ENCODE results near the gene RAD51B.
"Not testable (repeated sequence)": the region's sequence is repeated elsewhere in the genome, so short reads cannot be mapped to it uniquely, and the experiment has no call there.

The RAD51B gene

DNA sequence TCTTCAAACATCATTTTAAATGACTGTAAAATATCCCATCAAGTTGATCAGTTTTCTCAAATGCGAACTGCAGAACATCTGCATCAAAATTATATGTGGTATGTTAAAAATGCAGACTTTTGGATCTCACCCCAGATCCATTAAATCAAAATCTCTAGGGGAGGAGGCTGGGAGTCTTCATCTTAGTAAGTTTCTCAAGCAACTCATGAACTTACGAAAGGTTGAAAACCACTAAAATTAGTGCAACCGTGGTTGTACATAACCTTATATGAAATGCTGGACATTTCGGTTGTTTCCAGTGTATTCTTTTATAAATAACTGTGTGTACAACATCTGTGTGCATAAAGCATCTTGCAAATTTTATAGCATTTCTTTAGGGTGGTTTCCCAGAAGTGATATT lies 934.1 kb downstream of the RAD51B start:
- no peak for DNase-seq (ENCODE audit: low read depth)

DNA sequence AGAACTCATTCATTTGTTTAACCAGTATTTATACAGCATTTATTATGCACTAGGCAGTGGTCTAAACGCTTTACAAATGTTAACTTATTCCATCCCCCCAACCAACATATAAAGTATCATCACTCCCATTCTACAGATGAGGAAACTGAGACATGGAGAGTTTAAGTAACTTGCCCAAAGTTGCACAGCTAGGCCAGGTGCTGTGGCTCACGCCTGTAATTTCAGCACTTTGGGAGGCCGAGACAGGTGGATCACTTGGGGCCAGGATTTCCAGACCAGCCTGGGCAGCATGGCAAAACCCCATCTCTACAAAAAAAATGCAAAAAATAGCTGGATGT lies 935.4 kb downstream of the RAD51B start:
- no peak for DNase-seq (ENCODE audit: low read depth)

DNA sequence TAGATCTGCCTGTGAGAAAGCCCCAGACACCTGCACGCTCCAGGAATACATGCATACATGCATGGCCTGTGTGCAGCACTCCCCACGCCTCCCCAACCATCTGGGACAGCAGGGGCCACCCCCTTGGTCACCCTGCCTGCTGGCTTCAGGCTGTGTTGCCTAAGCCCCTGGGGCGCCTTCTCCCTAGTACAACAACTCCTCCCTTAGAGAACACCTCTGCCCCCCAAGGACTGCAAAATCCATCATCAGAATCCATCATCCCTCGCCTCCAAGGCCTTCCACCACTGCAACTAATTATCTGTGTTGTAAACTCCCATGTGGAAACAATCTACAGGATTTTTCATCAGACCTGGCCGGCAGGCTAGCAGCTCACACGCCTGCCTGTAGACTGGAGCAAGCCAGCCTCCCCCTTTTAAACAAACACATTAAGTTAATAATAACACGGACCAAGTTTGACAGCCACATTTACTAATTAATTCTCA lies 936.5 kb downstream of the RAD51B start:
- no peak for DNase-seq (ENCODE audit: low read depth)

DNA sequence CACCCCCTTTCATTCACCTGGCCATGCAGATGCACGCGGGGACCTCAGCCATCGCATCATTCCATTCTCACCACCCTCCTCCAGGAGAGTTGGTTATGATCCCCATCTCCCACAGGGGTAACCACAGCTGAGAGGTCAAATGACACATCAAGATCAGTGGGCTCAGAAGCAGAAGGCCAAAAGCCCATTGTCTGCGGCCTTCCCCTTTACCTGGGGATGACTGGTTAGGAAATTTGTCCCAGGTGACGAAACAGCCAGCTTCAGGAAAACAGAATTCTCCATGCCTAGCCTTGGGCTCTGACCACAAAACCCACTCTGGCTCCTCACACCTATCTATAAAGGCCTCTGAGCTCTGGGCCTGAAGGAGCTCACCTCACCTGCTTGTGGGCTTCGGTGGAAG lies 937.2 kb downstream of the RAD51B start:
- no peak for DNase-seq (ENCODE audit: low read depth)

- DNase-seq (ENCODE audit: low read depth), result no peak
Measured at GRCh38 chr14:68757618-68758081, 938.1 kb downstream of the RAD51B start.

- DNase-seq (ENCODE audit: low read depth), result no peak
Measured at GRCh38 chr14:68758301-68758700, 938.7 kb downstream of the RAD51B start.

DNA sequence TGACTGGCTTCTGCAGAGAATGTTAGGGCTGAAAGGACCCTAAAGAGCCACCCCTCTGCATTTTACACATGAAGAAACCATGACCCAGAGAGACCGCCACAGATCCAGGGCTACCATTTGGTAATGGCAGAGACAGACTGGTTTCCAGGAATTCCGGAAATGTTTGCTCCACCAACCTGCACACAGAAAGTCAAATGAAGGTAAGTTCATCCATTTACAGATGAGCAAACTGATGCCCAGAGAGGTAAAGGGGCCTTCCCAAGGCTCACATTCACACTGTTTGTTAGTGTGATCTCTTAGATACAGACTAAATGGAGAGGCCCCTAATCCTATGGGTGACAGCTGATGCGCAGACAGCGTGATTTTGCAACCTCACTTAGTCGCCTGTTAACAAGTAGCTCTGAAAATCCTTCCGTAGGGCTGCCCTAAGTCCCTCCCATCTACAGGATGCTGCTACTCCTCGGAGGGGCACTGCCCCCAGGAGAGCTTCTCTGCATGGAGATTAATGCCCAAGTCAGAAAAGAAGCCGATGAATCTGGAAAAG lies 939.5 kb downstream of the RAD51B start:
- no peak for DNase-seq (ENCODE audit: low read depth)

DNA sequence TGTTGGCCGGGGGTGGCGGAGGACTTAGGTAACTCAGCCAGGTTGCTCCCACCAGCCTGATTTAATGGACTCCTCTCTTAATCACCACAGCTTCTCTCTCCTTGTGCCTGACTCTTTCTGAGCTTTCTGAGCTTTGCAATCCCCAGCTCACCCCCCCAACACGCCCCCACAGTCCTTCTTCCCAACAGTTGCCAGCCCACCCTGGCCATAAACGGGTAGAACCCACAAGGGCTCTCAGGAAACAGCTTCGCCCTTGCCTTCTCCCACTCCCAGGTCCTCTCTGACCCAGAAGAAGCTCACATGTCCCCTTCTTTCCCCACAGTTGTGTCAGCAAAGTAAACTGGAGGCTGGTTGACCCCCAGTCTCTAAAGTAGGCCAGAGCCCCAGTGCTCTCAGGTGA lies 940.4 kb downstream of the RAD51B start:
- no peak for DNase-seq (ENCODE audit: low read depth)

DNA sequence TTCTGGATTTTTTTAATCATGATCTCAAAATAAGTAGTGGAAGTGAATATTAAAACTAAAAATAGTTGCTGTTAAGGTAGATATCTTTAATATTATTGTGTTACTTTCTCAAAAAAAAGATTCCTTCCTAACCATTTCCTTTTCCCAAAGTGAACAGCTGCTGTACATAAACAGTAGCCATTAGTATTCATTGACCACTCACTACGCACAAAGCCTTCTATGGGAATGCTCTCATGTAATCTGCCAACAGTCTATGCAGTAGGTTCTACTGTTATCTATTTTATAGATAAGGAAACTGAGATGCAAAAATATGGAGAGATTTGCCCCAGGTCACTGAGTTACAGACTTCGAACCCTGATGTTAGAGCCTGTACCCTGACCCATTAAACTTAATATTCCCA lies 941.2 kb downstream of the RAD51B start:
- no peak for DNase-seq (ENCODE audit: low read depth)

GRCh38 chr14:68761391-68761790 lies 941.8 kb downstream of the RAD51B start:
- no peak for DNase-seq (ENCODE audit: low read depth)

GRCh38 chr14:68762953-68763764 lies 943.6 kb downstream of the RAD51B start:
- no peak for DNase-seq (ENCODE audit: low read depth)

DNA sequence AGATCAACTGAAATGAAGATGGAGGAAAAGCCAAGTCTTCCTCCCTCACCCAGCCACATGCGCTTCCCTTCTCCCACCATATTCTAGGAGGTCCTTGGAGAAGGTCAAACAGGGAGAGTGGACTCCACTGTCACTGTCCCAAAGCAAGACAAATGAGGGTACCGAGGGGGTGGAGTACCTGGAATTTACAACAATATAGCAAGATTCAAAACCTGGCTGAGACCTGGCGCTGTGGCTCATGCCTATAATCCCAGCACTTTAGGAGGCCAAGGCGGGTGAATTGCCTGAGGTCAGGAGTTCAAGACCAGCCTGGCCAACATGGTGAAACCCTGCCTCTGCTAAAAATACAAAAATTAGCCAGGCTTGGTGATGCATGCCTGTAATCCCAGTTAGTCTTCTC lies 944.3 kb downstream of the RAD51B start:
- not testable (repeated sequence) for DNase-seq (ENCODE audit: low read depth)

- DNase-seq (ENCODE audit: low read depth), result no peak
Measured at GRCh38 chr14:68766299-68767247, 947.0 kb downstream of the RAD51B start.

DNA sequence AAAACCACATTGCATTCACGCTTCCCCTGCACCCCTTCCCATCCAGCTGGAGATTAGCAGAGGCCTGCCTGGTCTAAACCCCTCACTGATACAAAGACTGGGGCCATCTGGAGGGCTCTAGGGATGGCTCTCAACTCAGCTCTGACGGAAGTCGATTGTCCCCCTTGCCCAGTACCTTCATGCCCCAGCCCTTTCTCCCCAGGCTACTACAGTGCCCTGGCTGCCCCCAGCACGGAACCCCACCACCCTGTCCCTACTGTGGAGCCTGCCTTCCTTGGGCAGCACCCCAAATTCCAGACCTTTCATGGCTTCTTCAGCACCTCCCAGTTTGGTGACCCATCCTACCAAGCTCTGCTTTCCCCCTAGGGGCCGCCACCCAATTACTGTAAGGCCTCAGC lies 947.7 kb downstream of the RAD51B start:
- DNase-seq (ENCODE audit: low read depth), result no peak

GRCh38 chr14:68768316-68768715 lies 948.7 kb downstream of the RAD51B start:
- no peak for DNase-seq (ENCODE audit: low read depth)

- no peak for DNase-seq (ENCODE audit: low read depth)
Measured at GRCh38 chr14:68770051-68770450, 950.5 kb downstream of the RAD51B start.

DNA sequence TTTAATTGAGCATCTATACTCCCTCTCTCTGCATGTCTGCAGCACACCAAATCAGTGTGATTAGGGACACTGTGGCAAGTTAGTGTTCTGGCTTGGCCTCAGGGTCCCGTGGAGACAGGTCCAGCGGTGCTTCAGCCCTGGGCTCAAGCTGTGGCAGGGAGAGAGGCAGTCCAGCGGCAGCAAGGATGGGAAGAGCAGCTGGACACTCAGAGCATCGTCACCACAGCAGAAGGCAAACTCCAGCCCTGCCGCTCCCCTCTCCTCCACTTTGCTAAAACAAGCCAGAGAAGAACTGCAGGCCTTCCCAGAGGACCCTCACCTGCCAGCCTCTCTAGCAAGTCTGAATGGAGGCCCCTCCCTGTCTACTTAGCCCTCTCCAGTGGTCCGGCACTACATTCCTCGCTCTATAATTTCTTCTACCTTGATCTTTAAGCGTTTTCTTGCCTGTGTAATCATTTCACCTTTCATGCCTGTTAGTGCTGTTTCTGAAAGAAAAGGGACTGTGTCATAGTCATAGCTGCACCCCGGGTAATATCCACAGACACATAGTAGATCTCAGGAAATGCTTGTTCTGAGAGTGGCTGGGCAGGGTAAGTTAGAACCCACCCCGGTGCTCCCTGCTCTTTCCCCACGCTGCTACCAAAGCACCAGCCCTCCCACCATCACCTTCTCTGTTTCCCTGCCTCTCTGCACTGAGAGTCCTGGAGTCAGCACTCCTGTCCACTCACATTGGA lies 951.1 kb downstream of the RAD51B start:
- DNase-seq (ENCODE audit: low read depth), result no peak

DNA sequence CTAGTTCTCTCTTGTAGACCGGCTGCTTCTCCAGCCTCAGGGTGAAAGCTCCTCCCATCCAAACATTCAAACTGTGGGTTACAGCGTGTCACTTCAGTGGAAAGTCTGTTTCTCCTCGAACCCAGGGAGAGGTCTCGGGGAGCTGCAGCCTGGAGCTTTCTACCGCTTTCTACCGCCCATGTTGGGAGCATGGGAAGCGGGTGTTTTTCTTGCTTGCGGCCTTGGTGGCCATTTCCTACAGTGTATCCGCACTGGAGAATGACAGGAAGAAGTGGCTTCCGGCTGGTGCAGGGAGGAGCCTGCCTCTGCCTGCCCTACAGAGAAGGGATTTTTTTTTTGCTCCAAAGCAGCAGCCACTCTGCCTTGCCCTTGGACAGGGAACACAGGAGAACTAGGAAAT lies 952.1 kb downstream of the RAD51B start:
- DNase-seq (ENCODE audit: low read depth), result no peak

GRCh38 chr14:68772761-68773381 lies 953.3 kb downstream of the RAD51B start:
- DNase-seq (ENCODE audit: low read depth), result no peak

GRCh38 chr14:68774771-68775613 lies 955.4 kb downstream of the RAD51B start:
- DNase-seq (ENCODE audit: low read depth), result peak; percentile 91

Measured in stromal cell of bone marrow (primary cell).